T47D (cell line): Measurements from ENCODE around the gene TNFAIP8.

Source experiments
- DNase-seq, 2 experiments: peaks; one replicate each; pipeline versions ENCODE4 v3.0.0 to v3.0.0-alpha.2; 2011 to 2012; ENCODE audit warnings: low read depth in 1 of 2, low spot score in 1 of 2
- JUND ChIP-seq: IDR thresholded peaks from 2 replicates; pipeline ENCODE4 v1.6.1; 2012; ENCODE audit warnings: low read depth
- in situ Hi-C: cut with HindIII; loops from 2 replicates; pipeline ENCODE4 v1.10.0; 2016; ENCODE audit warnings: low sequenced_read_pairs, low pct_unique_long_range_greater_than_20kb

TNFAIP8 gene

GRCh38 chr5:119367502-119368237 lies 11.9 kb downstream of the TNFAIP8 start:
- in situ Hi-C loops: no loop called here
- TF ChIP-seq JUND: no peak
- no peak for DNase-seq

- in situ Hi-C loops: no loop called here
- DNase-seq: no peak
- no peak for TF ChIP-seq JUND
Measured at GRCh38 chr5:119368238-119368630, 12.4 kb downstream of the TNFAIP8 start.

DNA sequence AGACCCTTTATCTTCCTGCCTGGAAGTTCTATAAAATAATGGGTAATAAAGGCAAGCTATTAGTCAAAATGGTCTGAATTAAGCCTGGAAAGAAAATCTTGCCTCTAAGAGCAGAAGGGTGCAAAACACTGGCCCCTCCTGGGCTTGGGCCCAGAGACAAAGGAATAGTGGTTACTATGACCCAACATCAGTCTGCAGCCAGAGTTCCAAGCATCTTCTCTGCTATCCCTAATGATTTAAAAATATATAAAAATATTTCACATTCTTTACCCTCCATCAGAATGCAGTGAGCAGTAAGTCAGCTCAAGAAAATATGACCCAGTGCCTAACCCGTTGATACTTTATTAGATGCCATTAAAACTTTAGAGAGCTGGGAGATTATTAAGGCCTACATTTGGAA lies 14.7 kb downstream of the TNFAIP8 start:
- no peak for DNase-seq
- no peak for TF ChIP-seq JUND
- in situ Hi-C loops: no loop called here

DNA sequence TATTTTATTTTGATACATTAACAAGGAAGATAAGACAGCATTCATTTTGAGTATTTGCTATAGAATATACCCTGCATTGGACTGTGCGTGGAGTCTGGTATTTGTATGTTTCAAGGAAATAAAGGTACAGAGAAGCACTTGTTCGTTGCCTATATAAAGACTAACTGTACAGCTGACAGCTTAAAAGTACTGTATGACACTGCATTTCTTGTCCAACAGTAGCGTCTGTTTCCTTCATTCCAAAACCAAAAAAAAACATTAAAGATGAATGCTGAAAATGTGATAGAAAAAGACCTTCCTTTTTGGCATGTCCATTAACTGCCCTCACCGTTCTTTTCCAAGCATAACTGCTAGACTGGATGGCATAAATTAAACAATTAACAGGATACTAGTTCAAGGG lies 15.3 kb downstream of the TNFAIP8 start:
- DNase-seq: no peak
- in situ Hi-C loops: no loop called here
- TF ChIP-seq JUND: no peak

- no peak for DNase-seq
- no peak for TF ChIP-seq JUND
- in situ Hi-C loops: no loop called here
Measured at GRCh38 chr5:119373449-119373858, 17.6 kb downstream of the TNFAIP8 start.

DNA sequence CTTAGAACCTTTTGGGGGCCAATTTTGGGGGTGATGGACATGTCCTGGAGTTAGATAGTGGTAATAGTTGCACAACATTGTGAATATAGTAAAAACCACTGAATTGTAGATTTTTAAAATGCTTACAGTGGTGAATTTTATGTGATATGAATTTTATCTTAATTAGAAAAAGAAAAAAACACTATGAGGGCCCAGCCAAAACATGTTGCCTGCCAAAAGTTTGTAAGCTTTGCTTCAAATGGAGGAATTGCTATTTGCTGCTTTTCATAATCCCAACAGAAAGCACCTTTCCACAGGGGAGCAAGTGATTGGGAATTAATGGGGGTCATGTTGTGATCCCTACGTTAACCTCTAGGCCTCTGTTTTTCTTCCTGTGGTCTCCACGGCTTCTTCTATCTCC lies 19.1 kb downstream of the TNFAIP8 start:
- DNase-seq: no peak
- in situ Hi-C loops: no loop called here
- no peak for TF ChIP-seq JUND

- in situ Hi-C loops: no loop called here
- DNase-seq: no peak
- no peak for TF ChIP-seq JUND
Measured at GRCh38 chr5:119377066-119377465, 21.2 kb downstream of the TNFAIP8 start.

DNA sequence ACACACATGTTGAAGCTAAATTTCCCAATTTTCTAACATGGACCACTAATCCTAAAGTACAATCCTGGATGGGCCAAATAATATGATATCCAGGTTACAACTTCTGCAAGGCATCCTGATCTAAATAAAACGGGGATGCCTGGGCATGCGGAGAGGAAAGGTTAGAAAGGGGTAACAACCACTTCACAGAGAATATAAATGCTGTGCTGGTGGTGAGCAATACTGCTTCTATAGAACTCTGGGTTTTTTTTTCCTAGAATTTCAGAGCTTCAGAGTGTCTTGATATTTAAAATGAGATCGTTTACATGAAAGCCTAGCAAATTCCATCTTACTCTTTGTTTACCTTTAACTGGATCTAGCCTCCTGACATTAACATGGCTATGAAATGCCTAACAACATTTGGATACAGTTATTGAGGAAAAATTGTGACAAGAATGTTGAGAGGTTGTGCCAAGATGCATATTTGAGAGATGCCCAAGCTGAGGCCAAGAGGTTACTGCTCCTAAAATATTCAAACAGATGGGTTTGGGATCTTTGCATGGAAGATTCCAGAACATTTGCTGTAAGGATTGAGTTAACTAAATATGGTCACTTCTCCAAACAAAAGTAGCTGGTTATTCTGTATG lies 22.4 kb downstream of the TNFAIP8 start:
- no peak for DNase-seq
- in situ Hi-C loops: no loop called here
- no peak for TF ChIP-seq JUND

DNA sequence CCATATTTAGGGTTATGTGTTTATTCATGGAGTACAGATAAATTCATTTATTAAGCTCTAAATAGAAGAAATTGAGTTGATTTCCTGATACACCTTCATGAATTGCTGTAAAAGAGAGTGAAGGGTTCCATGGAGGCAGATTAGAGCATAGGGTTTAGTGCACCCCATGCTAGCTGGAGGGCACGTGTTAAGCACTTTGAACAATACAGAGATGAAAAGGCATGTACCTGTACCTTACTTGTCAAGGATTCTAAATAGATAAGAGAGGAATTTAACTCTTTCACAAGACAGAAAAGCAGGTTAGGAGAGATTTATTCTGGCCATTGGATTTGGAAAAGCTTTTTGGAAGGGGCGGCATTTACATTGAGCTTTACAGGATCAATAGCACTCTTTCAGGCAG lies 23.3 kb downstream of the TNFAIP8 start:
- no peak for TF ChIP-seq JUND
- in situ Hi-C loops: no loop called here
- no peak for DNase-seq

- no peak for DNase-seq
- in situ Hi-C loops: no loop called here
- TF ChIP-seq JUND: no peak
Measured at GRCh38 chr5:119379942-119380547, 24.2 kb downstream of the TNFAIP8 start.

DNA sequence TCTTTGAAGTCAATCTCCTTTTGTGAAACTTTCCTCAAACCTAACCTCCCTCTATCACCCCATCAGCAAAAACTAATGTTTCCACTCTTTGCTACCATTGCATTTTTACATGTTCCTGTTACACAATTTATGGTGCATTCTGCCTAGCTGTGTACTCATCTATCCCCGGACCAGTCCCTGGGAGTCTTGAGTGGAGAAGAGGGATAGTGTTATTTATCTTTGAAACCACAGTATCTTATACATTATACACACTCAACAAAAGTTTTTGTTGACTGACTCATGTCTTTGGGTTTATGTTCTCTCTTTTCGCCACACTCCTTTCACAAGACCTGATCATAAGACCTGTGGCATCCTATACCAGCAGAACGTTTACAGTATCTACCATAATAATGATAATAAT lies 26.4 kb downstream of the TNFAIP8 start:
- TF ChIP-seq JUND: no peak
- in situ Hi-C loops: no loop called here

GRCh38 chr5:119383008-119383407 lies 27.2 kb downstream of the TNFAIP8 start:
- in situ Hi-C loops: no loop called here
- DNase-seq: no peak

More for the DNA sequence above, 26.4 kb downstream of the TNFAIP8 start:
- no peak for DNase-seq

DNA sequence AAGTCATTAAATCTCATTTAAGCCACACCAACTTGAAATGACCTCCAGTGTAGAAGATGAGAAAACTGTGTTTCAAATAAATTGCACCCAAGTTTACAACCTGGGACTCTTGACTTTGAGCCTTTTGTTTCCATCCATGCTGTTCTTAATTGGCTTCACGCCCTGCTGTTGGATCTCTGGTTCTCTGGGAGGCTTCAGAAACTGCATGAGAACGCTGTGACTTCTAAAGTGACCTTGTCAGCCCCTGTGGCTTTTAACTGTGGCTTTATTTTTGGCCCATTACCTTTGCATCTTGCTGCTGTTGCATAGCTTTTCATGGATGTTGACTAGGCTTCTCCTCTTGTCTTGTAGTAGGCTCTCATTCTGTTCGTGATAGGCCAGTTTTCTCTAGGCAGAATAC lies 29.3 kb downstream of the TNFAIP8 start:
- in situ Hi-C loops: no loop called here
- no peak for TF ChIP-seq JUND
- no peak for DNase-seq

More at GRCh38 chr5:119383008-119383407, 27.2 kb downstream of the TNFAIP8 start:
- TF ChIP-seq JUND: no peak
